Embryonic facial prominence (tissue), 1 donor: ENCODE measurements around the gene CDK11B.
"Not testable (repeated sequence)": the region's sequence is repeated elsewhere in the genome, so short reads cannot be mapped to it uniquely, and the experiment has no call there.

Experiments
- DNase-seq: peaks from one replicate; pipeline ENCODE4 v3.0.0-alpha.2; 2016; ENCODE audit errors: extremely low spot score

The CDK11B gene

DNA sequence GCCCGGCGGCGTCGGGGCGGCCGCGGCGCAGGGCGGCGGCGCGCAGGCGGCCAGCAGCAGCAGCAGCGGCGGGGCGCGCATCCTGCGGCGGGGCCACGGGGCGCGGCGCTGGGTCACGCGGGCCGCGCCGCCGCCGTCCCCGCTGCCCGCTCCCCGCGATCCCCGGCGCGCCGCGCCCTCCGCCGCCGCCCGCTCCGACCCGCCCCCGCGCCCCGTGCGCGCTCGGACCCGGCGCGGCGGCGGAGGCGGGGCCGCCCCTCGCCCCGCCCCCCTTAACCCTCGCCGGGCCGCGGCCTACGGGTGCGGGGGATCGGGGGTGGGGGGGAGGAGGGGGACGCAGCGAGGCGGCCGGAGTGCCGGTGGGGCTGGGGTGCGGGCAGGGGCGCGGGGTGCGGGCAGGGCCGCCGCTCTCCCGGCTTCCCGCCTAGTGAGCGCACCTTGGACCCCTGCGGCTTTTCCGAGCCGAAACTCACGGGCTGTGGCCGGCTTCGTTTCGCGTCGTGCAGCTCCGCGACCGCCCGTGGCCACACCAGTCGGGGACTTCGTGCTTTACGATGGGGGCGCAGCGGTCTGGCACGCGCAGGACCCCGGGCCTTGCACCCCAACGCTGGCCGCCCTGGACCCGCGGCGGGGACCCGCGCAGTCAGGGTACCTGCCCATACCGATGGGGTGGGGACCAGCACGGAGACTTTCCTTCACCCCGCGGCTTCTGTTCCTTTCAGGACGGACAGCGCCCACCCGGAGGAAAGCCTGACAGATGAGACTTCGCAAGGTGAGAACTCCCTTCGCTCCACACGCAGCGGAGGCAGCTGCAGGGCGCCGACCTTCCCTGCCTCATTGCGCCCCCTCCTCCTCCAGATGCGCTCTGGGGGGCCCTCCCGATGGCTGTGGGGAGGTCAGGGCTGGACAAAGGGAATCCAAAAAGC, 58.6 kb downstream of the CDK11B start, which contains the start of gene FNDC10:
Gene FNDC10, minus strand, starts transcription at position 201 of the 926 bp plus-strand sequence. Its CDS starts 120 bp downstream, at position 81.
- no peak for DNase-seq

DNA sequence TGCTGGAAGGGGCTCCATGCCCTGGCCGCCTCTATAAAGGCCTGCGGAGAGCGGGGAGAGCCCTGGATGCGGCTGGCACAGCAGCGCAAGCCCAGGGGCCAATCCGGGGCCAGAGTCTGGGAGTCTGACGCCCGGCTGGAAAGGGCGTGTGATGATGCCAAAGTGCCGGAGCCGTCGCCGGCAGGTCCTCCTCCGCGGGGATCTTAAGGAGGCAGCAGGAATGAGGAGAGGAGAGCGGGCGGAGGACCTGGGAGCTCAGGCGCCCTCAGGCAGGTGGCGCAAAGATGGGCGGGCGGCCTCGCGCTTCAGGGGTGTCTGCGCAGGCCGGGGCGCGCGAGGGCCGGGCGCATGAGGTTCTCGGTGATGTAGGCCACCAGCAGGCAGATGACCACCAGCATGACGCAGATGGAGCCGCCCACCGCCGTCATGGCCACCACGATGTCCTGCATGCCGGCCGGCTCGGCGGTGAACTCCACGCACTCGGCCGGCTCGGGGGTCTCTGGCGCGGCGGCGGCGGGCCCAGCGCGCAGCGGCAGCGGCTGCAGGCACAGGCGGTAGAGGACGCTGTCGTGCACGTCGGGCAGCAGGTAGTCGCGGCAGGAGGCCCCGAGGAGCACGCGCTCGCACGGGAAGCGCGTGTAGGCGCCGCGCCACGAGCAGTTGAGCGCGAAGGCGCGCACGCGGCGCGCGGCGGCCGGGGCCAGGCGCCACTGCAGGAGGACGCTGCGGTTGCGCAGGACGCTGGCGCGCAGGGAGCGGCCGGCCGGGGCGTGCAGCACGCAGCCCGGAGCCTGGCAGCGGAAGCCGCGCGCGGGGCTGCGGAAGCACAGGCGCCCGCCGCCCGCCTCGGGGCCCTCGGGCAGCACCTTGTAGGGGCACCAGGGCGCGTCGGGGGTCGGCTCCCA, 59.5 kb downstream of the CDK11B start:
- DNase-seq, result no peak

DNA sequence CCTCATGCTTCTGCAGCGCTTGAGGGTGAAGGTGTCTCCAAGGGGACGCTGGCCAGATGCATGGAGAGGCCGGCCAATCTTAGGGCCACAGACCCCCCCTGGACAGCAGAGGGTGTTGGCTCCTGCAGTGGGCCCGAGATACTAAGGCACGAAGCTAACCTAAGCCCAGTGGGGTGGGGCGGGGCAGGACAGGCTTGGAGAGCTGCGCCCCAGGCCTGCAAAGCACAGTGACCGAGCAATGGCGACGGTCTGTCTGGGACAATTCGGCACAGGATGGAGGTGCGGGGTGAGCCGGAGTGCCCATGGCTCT, 60.1 kb downstream of the CDK11B start:
- DNase-seq, result no peak

DNA sequence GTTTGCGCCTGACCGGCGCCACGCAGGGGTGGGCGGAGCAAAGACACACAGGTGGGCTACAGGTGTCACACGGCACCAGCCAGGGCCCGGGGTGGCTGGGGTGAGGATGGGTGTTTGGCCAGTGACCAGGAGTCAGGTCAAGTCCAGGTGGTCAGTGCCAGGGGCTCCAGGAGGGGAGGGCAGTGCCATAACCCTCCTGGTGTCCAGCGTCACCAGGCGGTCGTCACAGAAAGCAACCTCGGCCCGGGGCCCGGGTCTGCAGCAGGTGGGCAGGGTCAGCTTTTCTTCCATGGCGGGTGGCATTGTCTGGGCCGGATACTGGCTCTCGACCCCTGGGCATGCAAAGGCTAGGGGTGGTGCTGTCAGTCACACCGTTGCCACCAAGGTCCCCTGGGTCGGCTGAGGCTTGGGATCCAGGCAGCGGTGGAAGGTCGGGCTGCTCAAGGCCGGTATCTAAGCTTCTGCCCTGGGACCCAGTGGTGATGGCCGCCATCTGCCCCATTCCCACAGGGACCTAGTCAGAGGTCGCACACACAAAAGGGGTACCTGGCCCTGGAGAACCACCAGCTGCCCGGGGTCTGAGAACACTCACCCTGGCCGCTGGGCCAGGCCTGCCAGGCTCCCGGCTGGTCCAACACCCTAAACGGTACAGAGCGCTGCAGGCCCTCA, 60.6 kb downstream of the CDK11B start:
- DNase-seq, result no peak

DNA sequence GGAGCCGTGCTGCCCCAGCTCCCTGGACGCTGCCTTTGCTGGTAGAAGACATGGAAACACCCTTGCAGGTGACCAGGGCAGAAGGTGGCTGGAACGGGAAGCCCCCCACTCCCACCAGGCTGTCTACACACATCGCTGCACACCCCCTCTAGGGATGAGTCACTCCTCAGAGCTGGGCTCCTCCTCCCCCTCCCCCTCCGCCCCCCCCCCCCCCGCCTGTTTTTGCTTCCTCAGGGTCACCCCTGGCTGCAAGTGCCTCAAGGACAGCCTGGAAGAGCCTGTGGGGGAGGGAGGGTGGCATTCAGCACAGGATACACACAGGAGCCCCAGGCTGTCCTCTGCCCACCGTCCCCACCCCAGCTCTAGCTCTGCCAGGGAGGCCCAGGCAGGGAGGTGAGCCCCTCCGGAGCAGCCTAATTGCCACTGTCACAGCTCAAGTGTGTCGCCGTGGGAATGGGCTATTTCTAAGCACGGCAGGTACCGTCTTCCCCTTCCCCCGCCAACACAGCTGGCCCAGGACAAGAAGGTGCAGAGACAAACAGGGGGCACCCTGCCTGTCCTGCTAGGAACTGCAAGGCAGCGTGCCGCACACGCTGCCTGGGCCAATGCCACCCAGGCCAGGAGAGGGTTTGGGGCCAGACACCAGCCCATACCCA, 61.4 kb downstream of the CDK11B start:
- DNase-seq, result no peak

DNA sequence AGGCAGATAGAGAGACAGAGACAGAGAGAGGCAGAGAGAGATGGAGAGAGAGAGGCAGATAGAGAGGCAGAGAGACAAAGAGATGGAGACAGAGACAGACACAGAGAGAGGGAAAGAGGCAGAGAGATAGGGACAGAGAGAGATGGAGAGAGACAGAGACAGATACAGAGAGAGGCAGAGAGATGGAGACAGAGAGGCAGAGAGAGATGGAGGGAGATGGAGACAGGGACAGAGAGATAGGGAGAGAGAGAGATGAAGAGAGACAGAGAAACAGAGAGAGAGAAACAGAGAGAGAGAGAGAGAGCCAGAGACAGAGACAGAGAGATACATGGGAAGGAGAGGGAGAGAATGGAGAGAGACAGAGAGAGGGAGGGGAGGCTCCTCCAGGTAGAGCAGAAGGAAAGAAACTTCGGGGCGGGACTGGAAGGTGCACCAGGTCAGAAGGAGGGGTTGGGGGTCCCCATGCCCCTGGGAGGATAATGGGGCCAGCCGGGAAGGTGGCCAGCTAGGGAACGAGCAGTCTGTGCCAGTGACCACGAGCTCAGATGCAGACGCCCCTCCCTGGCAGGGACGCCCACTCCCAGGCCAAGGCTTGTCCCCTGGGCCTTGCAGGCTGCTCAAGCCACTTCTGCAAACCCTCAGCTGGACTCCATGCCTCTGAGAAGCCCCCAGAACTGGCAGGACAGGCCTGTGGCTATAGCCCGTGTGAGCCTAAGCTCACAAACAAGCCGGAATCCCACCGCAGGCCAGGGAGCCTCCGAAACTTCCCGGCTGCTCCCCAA, 62.1 kb downstream of the CDK11B start:
- no peak for DNase-seq

DNA sequence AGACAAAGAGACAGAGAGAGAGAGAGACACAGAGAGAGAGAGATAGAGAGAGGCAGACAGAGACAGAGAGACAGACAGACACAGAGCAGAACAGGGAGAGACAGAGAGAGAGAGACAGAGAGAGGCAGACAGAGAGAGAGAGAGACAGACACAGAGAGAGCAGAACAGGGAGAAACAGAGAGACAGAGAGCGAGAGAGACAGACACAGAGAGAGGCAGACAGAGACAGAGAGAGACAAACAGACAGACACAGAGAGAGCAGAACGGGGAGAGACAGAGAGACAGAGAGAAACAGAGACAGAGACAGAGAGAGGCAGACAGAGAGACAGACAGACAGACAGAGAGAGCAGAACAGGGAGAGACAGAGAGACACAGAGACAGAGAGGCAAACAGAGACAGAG, 63.5 kb downstream of the CDK11B start:
- not testable (repeated sequence) for DNase-seq

DNA sequence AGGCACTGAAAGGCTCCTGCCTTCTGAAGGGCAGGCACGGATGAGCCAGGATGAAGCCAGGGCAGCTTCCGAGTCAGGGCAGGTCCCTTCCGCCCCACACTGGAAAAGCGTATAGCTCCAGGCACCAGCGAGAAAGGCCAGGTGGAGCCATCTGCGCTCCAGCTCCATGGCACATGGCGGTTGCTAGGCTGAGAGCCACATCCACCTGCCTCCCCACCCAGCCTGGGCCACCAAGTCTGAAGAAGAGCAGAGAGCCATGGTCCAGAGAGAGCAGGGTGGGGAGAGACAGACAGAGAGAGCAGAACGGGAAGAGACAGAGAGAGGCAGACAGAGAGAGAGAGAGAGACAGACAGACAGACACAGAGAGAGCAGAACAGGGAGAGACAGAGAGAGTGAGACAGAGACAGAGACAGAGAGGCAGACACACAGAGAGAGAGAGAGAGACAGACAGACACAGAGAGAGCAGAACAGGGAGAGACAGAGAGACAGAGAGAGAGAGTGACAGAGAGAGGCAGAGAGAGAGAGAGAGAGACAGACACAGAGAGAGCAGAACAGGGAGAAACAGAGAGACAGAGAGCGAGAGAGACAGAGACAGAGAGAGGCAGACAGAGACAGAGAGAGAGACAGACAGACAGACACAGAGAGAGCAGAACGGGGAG, 64.1 kb downstream of the CDK11B start:
- no peak for DNase-seq

DNA sequence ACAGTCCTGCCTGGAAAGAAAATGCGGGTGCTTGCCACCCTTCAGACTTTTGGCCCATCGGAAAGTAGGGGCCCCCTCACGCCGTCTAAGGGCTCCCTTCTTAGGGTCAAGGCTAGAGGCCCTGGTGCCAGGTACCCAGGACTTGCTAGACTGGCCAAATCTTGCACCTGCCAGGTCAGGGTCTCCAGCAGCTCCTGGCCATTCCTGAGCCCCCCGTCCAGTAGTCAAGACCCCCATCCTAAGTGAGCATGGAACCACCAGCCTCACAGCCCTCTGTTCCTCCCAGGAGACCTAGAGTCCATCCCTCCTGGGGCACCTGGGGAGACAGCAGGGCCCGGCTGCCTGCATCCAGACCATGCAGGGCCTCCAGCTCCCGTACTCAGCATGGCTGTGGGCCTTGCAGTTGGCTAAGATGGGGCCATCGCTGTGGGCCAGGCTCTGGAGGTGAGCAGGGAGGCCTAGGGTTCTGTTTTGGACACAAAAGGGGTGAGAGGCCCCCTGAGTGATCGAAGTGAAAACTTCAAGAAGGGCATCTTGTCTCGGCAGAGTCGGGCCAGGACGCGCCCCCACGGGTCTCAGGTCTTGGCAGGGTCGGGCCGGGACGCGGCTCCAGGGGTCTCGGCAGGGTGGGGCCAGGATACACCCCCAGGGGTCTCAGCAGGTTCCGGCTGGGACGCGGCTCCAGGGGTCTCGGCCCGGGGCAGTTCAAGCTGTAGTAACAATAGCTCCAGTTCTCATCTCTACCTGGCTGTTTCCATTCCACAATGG, 64.8 kb downstream of the CDK11B start:
- DNase-seq, result no peak

DNA sequence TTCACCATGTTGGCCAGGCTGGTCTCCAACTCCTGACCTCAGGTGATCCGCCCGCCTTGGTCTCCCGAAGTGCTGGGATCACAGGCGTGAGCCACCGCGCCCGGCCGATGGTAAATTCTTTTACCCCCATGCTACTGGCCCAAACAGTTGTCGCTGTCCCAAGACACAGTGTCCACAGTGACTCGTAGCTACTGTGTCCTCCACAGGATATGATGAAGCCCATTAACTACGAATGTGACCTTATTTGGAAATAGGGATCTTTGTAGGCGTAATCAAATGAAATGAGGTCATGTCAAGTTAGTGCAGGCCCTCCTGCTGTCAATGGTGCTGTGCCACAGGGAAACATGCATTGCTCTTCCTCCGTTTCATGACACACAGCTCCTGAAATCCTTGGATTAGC, 67.4 kb downstream of the CDK11B start:
- DNase-seq, result no peak
